ENCODE measurements around the gene SUSD3. TPM values are rescaled to one million over a fixed set of nuclear protein-coding genes. Genes with fewer than 3 reads are reported as not detected.
"Not testable (repeated sequence)": the region's sequence is repeated elsewhere in the genome, so short reads cannot be mapped to it uniquely, and the experiment has no call there.

SUSD3 gene
- total RNA-seq, 2 donors from 2014 or later = 7.0 to 21.4 TPM

DNA sequence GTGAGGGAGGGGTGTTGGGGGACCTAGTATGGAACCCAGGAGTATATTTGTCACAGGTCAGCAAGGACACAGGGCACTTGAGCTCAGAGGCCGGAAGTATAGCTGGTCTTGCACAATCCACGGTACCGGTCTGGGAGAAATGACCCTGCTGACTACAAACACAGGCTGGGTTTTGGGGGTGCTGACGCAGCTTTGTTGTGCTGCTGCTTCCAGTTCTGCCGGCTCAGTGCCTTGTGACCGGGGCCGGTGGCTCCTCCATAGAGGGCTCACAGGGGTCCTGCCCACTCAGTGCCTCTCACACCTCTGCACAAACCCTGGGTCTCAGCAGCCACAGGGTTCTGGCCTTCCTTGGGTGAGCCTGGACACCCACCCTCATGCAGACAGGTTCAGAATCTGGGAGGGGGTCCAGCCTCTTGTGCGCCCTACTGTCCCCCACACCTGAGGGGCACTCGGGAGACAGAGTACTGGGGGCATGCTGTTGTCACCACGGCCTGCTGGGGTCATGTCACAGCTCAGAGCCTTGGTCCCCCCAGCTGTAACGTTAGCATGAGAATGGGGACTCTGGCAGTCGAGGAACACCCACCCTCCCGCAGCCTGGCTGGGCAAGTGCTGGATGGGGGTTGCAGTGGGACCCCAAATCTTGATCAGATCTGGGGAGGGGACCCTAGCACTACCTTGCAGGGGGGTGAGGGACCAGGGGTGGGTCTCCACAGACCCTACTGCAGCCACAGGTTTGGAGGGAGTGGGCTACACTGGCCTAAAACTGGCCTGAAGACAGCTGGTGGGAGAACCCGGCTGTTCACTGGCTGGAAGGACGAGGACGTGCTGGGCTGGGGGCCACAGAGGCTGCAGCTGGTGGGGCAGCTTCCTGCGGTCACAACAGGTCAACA lies 57.8 kb downstream of the SUSD3 start:
- DNase-seq (ENCODE audit: low spot score) (no peak), ATAC-seq (ENCODE audit: insufficient number of reproducible peaks, low FRiP score, low read depth) (peak; percentile 59)
- H3K27me3 ChIP-seq (replicated peaks; ENCODE audit: insufficient read depth) = no peaks in the 10 kb centered on the region
- H3K4me3 ChIP-seq = no peak overlapping the region
- H3K27ac ChIP-seq = peak overlapping the region in 1 of 2 donors; percentile 44
- H3K9me3 ChIP-seq = no peaks in the 10 kb centered on the region
- TF ChIP-seq, protein P1, sequence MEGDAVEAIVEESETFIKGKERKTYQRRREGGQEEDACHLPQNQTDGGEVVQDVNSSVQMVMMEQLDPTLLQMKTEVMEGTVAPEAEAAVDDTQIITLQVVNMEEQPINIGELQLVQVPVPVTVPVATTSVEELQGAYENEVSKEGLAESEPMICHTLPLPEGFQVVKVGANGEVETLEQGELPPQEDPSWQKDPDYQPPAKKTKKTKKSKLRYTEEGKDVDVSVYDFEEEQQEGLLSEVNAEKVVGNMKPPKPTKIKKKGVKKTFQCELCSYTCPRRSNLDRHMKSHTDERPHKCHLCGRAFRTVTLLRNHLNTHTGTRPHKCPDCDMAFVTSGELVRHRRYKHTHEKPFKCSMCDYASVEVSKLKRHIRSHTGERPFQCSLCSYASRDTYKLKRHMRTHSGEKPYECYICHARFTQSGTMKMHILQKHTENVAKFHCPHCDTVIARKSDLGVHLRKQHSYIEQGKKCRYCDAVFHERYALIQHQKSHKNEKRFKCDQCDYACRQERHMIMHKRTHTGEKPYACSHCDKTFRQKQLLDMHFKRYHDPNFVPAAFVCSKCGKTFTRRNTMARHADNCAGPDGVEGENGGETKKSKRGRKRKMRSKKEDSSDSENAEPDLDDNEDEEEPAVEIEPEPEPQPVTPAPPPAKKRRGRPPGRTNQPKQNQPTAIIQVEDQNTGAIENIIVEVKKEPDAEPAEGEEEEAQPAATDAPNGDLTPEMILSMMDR (IDR thresholded peaks at IDR 0.05) = no peak
- H3K4me1 ChIP-seq (ENCODE audit: control insufficient read depth in 1 of 2, low read depth in 2 of 2) = peaks cover 19 to 31% of the 10 kb centered on the region in 2 donors
- H3K36me3 ChIP-seq = peaks cover 30% of the 10 kb centered on the region

DNA sequence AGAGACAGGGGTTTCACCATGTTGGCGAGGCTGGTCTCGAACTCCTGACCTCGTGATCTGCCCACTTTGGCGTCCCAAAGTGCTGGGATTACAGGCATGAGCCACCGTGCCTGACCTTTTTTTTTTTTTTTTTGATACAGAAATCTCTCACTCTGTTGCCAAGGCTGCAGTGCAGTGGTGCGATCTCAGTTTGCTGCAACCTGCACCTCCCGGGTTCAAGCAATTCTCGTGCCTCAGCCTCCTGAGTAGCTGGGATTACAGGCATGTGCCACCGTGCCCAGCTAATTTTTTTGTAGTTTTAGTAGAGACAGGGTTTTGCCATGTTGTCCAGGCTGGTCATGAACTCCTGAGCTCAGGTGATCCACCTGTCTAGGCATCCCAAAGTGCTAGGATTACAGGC lies 59.0 kb downstream of the SUSD3 start:
- H3K27me3 ChIP-seq (replicated peaks; ENCODE audit: insufficient read depth); H3K4me3 ChIP-seq; ATAC-seq (ENCODE audit: insufficient number of reproducible peaks, low FRiP score, low read depth); H3K27ac ChIP-seq; H3K9me3 ChIP-seq; DNase-seq (ENCODE audit: low spot score): not testable (repeated sequence)
- Histone ChIP-seq H3K4me1 (ENCODE audit: control insufficient read depth in 1 of 2, low read depth in 2 of 2) (peaks cover 19 to 31% of the 10 kb centered on the region in 2 donors), H3K36me3 (peaks cover 29% of the 10 kb centered on the region)

DNA sequence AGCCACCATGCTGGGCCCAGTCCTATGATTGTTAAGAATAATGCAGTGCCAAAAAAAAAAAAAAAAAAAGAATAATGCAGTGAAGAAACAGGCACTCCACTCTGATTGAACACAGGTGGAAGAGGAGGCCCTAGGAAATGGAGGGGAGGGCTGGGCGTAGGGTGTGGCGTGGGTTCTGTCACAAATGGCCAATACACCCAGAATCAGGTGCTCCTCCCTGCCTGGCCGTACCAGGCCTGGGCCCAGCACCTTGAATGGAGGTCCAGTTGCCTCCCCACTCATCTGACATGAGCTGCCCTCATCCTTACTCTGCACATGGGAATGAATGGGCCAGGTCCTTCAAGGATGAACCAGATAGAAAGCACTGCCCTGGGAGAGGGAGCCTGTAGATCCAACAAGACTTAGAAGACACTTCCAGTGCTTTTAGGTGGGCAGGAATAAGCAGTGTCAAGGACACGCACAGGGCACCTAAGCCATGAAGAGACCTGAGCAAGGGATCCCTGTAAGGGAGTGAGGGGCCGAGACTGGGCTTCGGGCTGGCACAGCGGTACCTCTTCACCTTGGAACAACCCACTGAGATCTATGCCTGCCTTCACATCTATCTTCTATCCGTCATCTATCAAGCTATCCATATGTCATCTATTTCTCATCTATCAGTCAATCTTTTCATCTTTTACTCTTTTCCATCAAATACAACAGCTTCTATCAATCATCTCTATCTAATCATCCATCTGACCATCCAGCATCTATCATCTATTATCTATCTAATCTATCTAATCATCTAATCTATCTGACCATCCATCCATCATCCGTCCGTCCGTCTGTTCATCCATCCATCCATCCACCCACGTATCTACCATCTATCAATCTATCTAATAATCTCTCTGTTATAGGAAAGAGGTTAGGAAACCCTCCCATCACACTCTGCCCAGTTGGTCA lies 59.7 kb downstream of the SUSD3 start:
- Histone ChIP-seq H3K27ac (peak overlapping the region; percentile 16 to 18), H3K27me3 (replicated peaks; ENCODE audit: insufficient read depth) (no peaks in the 10 kb centered on the region), H3K4me3 (no peak overlapping the region), H3K4me1 (ENCODE audit: control insufficient read depth in 1 of 2, low read depth in 2 of 2) (peaks cover 19 to 31% of the 10 kb centered on the region in 2 donors), H3K9me3 (no peaks in the 10 kb centered on the region), H3K36me3 (peaks cover 30% of the 10 kb centered on the region)
- no peak for DNase-seq (ENCODE audit: low spot score)
- TF ChIP-seq, protein P1 (IDR thresholded peaks at IDR 0.05) = no peak
- no peak for ATAC-seq (ENCODE audit: insufficient number of reproducible peaks, low FRiP score, low read depth)

DNA sequence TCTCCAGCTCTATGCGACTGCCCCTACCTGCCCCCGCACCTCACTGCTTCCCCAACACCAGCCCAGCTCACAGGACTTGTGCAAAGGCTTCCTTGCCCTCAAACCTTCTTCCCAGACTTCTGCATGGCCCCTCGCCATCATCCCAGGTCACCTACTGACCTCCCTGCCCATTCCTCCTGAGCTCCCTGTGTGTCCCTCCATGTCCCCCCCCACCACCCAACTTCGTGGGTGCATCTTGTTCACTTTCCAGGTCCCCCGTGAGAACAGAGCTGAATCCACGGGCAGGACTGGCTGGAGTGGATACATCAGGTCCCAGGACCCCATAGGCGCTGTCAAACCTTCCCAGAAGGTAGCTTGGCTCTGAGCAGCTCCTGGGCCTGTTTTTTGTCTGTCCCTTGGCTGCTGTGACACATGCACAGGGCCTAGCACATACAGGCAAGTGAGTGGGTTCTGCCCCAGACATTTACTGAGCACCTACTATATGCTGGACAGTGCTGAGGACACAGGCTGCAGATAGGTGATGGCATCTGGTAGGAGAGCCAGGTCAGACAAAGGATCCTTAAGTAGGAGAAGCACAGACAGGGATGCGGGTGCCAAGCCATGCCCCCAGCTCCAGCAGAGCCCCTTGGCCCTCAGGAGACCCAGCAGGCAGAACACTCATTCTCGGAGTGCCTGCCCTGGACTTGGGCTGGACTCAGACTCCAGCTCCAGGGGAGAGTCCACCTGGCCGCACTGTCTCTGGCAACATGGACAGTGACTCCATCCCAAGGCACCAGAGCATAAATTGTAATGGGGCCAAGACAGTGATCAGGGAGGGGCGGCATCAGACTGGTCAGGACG lies 60.6 kb downstream of the SUSD3 start:
- Histone ChIP-seq H3K4me3 (no peak overlapping the region), H3K36me3 (peaks cover 30% of the 10 kb centered on the region), H3K9me3 (no peaks in the 10 kb centered on the region), H3K27me3 (replicated peaks; ENCODE audit: insufficient read depth) (no peaks in the 10 kb centered on the region), H3K27ac (peak overlapping the region; percentile 18 to 68), H3K4me1 (ENCODE audit: control insufficient read depth in 1 of 2, low read depth in 2 of 2) (peaks cover 19 to 31% of the 10 kb centered on the region in 2 donors)
- ATAC-seq (ENCODE audit: insufficient number of reproducible peaks, low FRiP score, low read depth) (no peak), DNase-seq (ENCODE audit: low spot score) (no peak)
- TF ChIP-seq, protein P1 (IDR thresholded peaks at IDR 0.05) = no peak

DNA sequence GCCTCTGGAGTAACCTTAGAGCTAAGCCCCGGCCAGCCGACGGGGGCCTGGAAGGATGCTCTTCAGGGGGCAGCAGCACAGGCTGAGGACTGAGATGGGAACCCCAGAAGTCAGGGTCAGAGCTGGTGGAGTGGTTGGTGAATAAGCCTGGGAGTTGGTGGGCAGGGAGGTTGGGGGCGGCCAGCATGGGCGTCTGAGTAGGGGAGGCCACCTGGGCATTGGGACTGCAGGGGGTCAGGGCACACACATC lies 61.1 kb downstream of the SUSD3 start:
- TF ChIP-seq, protein P1 (IDR thresholded peaks at IDR 0.05) = no peak
- no peak for DNase-seq (ENCODE audit: low spot score)
- H3K27me3 ChIP-seq (replicated peaks; ENCODE audit: insufficient read depth) = no peaks in the 10 kb centered on the region
- ATAC-seq (ENCODE audit: insufficient number of reproducible peaks, low FRiP score, low read depth) = no peak
- H3K36me3 ChIP-seq = peaks cover 35% of the 10 kb centered on the region
- peaks cover 19 to 31% of the 10 kb centered on the region in 2 donors for H3K4me1 ChIP-seq (ENCODE audit: control insufficient read depth in 1 of 2, low read depth in 2 of 2)
- peak overlapping the region; percentile 18 to 68 for H3K27ac ChIP-seq
- no peaks in the 10 kb centered on the region for H3K9me3 ChIP-seq
- H3K4me3 ChIP-seq = no peak overlapping the region
